ENCODE data around the gene MAP7D1.
"Not testable (repeated sequence)": the region's sequence is repeated elsewhere in the genome, so short reads cannot be mapped to it uniquely, and the experiment has no call there.

The MAP7D1 gene

GRCh38 chr1:36172017-36172747 is 16.2 kb downstream of the MAP7D1 start:
- no peak for DNase-seq

DNA sequence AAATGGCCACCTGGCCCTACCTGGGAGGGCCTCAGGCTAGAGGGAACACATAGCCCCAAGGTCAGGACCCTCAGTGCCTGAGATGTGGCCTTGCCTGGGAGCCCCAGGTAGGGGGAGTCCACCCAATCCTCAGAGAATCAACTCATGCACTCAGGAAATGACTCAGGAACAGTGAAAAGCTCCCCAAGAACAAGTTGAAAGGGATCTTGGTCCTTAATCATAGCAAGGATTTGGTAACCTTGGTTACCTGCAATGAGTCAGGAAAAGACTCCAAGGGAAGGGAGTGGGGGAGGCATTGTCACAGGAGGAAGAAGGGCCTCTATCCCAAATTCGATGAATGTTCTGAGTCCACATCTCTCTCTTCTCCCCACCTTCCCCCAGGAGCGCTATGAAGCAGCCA is 17.0 kb downstream of the MAP7D1 start:
- DNase-seq = no peak

GRCh38 chr1:36174713-36175112 is 18.8 kb downstream of the MAP7D1 start:
- DNase-seq = no peak

- DNase-seq = no peak
Observed at GRCh38 chr1:36175137-36176095, 19.5 kb downstream of the MAP7D1 start.

DNA sequence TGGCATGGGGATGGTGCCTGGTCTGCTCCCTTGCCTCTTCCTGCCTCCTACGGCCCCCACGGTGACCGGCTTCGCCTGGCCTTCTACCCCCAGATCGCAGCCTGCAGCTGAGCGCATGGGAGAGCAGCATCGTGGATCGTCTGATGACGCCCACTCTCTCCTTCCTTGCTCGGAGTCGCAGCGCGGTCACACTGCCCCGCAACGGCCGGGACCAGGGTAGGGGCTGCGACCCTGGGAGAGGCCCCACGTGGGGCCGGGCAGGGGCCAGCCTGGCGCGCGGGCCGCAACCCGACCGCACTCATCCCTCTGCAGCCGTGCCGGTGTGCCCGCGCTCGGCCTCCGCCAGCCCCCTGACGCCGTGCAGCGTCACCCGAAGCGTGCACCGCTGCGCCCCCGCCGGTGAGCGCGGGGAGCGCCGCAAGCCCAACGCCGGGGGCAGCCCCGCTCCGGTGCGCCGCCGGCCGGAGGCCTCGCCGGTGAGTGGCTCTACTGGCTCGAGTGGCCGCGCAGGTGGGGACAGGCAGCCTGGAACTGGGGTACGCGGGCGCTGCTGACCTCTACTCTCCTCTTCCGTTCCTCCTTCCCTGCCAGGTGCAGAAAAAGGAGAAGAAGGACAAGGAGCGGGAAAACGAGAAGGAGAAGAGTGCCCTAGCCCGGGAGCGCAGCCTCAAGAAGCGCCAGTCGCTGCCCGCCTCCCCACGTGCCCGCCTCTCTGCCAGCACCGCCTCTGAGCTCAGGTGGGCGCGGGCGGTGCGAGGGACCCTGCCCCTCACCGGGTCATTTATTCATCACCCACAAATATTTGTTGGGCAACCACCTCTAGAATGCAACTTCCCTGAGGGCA is 20.4 kb downstream of the MAP7D1 start:
- DNase-seq = no peak

DNA sequence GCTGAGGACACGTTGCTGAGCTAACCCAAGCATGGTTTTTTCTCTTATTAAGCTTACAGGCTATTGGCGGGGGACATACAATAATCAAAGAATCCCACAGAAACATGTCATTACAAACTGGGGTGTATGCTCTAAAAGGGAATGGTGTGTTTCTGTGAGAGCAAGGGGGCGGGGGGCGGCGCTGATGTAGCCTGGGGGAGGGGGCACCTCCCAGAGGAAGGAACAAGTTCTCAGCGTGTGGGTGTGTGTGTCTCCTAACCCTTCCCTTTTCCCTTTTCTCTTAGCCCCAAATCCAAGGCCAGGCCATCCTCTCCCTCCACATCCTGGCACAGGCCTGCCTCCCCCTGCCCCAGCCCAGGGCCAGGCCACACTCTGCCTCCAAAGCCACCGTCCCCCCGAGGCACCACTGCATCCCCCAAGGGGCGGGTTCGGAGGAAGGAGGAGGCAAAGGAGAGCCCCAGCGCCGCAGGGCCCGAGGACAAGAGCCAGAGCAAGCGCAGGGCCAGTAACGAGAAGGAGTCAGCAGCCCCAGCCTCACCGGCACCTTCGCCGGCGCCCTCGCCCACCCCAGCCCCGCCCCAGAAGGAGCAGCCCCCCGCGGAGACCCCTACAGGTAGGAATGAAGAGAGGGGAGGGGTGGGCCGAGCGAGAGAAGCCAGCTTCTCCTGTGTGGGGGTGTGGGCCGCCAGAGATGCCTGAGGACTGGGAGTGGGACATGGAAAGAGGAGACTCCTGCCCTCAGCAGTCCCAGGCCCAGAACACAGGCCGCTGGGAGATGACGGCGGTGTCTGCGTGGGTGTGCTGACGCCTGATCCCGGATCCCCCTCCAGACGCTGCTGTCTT is 21.9 kb downstream of the MAP7D1 start:
- DNase-seq = no peak

DNA sequence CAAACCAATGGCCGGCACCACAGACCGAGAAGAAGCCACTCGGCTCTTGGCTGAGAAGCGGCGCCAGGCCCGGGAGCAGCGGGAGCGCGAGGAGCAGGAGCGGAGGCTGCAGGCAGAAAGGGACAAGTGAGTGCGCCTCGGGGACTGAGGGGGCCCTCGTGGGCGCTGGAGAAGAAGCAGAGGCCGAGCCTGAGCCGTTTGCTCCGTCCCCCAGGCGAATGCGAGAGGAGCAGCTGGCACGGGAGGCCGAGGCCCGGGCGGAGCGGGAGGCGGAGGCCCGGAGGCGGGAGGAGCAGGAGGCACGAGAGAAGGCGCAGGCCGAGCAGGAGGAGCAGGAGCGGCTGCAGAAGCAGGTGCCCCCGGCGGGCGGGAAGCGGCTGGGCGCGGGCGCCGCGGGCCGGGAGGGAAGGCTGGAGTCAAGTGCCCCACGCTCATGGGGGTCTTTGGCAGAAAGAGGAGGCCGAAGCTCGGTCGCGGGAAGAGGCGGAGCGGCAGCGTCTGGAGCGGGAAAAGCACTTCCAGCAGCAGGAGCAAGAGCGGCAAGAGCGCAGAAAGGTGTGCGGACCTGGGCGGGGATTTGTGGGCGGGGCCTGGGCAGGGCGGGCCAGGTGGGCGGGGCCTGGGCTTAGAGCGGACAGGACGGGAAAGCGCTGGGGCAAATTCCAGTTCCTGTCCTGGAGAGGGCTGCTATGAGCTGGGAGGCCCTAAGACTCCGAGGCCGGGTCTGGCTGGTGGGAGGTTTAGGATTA is 22.7 kb downstream of the MAP7D1 start:
- DNase-seq = no peak

DNA sequence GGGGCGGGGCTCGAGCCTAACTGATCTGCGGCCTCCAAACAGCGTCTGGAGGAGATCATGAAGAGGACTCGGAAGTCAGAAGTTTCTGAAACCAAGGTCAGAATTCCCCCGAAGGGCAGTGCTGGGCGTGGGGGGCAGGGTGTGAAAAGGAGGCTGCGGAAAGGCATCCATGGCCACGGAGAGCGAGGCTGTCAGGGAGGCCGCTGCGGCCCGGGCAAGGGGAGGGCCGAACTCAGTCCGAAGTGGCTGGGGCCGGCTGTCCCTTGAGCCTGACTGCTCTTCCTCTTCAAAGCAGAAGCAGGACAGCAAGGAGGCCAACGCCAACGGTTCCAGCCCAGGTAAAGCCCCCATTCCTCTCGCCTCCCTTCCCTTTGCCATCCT is 23.2 kb downstream of the MAP7D1 start:
- DNase-seq = no peak

DNA sequence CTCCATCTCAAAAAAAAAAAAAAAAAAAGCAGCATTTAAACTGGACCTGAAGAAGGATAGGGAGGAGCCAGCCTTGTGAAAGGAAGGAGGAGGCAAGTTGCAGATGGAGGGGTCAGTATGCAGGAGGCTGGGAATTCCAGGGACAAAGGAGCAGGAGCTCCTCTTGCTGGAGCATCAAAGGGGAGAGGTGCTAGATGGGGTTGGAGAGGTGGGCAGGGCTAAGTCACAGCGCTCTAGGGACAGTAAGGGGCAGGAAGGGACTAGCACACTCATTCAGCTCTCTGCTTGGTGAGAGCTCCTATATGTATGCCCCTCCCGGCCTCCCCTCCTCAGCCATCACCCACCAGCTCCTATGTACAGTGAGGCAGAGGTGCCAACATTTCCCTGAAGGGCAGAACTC is 26.8 kb downstream of the MAP7D1 start:
- no peak for DNase-seq

- DNase-seq = no peak
Observed at GRCh38 chr1:36183309-36183856, 27.4 kb downstream of the MAP7D1 start.

GRCh38 chr1:36187800-36188593 is 32.0 kb downstream of the MAP7D1 start:
- peak; percentile 74 for DNase-seq

DNA sequence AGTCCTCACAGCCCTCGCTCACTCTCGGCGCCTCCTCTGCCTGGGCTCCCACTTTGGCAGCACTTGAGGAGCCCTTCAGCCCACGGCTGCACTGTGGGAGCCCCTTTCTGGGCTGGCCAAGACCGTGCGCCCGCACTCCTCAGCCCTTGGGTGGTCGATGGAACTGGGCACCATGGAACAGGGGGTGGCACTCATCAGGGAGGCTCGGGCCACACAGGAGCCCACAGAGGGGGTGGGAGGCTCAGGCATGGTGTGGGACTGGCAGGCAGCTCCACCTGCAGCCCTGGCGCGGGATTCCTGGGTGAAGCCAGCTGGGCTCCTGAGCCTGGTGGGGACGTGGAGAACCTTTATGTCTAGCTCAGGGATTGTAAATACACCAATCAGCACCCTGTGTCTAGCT is 40.8 kb downstream of the MAP7D1 start:
- DNase-seq = not testable (repeated sequence)

DNA sequence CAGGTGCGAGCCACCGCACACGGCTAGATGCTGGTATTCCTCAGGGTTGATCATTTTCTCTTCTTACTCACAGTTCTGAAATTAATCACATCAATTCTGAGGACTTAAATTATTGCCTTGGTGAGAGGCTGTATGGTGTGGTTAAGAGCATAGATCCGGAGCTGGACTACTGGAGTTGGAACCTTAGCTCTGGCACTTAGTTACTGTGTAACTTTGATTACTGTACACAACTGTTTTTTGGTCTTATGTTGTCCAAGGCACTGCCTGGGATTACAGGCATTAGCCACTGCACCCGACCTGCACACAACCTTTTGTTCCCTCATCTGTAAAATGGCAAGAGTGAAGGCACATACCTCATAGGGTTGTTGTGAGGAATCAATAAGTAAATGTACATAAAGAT is 42.7 kb downstream of the MAP7D1 start:
- no peak for DNase-seq

DNA sequence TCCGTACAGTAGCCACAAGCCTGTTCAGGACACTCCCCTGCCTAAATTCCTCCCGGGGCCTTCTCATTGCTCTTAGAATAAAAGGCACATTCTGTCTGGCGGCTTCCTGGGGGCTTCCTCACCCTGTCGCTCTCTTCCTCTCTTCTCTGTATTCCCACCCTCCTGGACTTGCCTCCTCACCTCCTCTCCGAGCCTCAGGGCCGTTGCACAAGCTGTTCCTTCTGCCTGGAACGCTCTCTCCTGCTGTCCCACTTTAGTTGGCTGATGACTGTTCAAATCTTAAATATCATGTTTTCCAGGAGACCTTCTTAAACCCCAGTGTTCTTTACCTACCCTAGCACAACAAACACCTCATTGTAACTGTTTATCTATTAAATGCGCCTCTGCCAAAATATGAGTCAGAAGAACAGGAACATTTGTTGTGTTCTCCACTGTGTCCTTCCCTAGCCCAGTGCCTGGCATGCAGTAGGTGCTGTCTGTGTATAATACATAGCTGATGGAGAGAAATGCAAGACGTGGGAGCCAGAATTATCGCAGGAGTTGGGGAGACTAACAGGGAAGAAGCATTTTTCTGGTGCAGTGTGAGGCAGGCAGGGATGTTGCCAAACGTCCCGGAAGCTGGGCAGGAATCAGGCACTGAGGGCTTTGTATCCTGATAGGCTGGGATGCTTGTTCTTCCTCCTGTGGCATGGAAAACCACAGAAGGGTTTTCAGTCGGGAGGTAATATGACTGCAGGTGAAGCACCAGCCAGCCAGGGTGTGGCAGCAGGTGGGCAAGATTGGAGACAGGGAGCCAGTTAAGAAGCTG is 44.2 kb downstream of the MAP7D1 start:
- DNase-seq = no peak

- no peak for DNase-seq
Observed at GRCh38 chr1:36203027-36203553, 47.1 kb downstream of the MAP7D1 start.

DNA sequence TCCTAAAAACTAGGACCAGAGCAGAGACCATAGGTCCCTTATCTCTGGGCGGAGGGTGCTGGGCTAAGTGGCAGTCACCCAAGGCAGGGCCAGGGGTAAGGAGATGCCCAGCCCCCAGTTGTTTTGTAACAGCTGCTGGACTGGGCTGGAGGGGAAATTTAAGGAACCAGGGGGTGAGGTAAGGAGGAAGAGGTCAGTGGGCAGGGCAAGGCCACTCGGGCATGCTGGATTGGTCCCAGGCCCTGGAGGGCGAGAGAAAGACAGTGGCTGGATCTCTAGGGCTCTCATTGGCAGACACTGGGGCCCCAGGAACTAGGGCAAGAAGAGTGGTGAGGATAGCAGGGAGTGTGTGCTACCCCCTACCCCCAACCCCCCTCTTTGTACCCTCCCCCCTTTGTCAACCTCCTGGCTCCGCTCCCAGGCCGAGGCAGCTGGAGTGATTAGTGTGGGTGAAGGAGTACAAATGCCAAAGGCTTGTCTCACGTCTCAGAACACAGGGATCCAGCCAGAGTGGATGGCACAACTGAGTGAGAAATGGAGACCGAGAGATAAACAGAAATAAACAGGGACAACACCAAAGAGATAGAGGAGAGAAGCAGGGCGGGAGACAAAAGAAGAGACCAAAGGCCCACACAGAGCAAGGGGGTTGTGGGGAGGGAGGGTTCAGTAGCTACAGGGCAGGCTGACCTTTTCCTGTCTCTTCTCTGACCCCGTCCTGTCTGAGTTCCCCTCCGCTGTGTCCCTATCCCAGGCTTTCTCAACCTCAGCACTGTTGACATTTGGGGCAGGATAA is 47.8 kb downstream of the MAP7D1 start:
- no peak for DNase-seq

DNA sequence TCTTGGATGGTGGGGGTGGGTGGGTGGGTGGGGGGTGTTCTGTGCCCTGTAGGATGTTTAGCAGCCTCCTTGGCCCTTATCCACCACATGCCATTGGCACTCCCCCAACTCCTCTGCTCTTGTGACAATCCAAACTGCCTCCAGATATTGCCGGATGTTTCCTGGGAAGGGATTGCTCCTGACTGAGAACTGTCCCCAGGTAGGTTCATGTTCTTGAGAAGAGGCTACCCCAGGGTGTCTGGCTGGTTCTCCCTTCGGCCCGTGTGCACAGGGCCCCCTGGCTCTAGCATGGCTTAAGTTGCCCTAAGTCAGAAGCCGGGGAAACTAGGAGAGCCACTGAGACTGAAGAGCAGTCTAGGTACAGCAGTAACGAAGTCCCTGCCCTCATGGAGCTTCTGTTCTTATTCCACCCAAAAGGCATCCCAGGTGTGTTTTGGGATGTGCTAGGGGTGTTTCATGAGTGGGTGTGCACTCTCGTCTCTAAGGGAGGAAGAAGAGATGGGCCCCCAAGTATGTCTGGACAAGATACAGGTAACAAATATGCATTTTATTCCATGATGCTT is 48.5 kb downstream of the MAP7D1 start:
- no peak for DNase-seq

DNA sequence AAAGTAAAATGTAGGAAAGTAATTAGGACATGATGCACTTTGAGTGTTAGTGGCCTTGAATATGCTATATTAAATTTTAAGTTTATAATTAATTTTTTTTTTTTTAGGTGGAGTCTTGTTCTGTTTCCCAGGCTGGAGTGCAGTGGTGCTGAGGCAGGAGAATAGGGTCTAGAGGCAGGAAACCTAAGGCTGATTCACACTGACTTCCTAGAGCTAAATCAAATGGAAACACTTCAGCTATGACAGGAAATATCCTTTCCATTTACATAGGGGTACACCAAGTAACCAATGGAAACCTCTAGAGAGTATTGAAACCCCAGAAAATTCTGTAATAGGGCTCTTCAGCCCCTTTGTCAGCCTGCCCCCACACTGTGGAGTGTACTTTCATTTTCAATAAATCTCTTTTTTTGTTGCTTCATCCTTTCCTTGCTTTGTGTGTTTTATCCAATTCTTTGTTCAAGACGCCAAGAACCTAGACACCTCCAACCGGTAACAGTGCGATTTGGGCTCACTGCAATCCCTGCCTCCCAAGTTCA is 50.4 kb downstream of the MAP7D1 start:
- no peak for DNase-seq
